Measurements from ENCODE around the gene ABCA8. TPM values are rescaled to one million over a fixed set of nuclear protein-coding genes. Genes with fewer than 3 reads are reported as not detected.
"Not testable (repeated sequence)": the region's sequence is repeated elsewhere in the genome, so short reads cannot be mapped to it uniquely, and the experiment has no call there.

Gene ABCA8
- polyA plus RNA-seq, 5 donors = 49.8 to 142 (median 93.9) TPM

DNA sequence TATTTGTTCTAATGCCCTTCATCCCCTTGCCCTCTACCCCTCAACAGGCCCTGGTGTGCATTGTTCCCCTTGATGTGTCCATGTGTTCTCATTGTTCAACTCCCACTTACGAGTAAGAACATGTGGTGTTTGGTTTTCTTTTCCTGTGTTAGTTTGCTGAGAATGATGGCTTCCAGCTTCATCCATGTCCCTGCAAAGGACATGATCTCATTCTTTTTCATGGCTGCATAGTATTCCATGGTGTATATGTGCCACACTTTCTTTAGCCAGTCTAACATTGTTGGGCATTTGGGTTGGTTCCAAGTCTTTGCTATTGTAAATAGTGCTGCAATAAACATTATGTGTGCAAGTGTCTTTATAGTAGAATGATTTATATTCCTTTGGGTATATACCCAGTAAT lies 7.3 kb downstream of the ABCA8 start:
- DNase-seq = not testable (repeated sequence)

GRCh38 chr17:68944435-68945035 lies 10.7 kb downstream of the ABCA8 start:
- no peak for DNase-seq

GRCh38 chr17:68943812-68944182 lies 11.4 kb downstream of the ABCA8 start:
- DNase-seq = not testable (repeated sequence)

DNA sequence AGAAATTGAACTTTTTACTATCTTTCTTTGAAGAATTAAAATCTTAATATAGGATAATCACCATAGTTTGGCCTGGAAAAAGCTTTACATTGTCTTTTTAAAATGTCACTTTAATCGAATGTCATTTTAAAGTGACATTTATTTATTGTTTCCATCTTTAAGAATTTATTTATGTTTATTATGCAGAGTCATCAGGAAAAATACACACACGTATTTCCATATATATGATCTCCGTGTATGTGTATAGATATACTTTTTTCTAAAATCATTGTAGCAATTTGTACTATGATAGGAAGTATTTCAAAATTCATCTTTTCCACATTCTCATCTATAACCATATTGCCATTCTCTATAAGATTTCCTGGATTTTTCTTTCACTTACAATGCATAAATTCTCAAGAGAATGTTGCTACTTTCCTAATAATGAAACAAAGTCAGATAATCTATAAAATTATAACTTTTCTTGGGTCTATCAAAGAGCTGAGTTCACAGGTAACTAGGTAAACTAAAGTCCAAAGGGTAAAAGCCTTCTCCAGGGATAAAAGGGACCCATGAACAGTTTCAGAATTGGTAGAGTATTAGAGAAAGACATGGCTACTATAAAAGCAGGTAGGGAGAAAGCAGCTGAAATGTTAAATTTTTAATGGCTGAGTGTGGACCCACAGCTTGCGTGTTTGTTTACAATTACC lies 11.9 kb downstream of the ABCA8 start:
- DNase-seq = no peak

DNA sequence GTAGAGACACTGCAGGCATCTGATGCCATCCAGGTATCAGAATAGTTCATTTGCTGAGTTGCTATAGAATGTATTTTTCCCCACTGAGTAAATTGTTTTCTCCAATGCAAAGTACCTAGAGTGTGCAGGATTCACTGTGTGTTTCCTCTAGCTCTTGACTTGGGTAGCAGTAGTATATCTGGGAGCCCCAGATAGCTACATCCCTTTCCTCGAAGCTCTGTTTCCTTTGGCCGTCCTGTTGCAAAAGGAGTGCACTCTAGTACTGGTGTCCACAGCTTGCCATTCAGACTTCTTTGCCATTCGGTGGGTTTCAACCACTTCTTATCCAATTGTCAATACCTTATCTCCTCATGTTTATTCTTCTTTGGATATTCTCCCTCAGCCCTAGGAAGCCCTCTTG lies 12.8 kb downstream of the ABCA8 start:
- no peak for DNase-seq

GRCh38 chr17:68941761-68942160 lies 13.4 kb downstream of the ABCA8 start:
- no peak for DNase-seq

DNA sequence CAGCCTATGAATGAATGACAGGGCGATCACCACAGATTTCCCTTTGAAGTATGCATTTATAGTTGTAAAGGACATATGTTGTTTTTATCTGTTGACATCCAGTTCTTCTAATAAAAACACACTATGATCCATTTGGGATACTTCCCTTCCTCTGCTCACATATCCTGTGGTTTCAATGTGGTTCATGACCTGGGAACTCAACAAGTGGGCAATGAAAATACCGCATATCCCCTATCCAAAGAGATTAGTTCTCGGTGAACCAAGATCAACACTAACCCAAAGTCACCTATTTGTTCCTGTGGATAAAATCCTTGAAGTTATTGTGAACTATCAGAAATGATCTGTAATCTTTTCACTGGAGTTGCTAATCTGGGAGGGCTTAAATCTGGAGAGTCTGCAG lies 16.0 kb downstream of the ABCA8 start:
- DNase-seq = no peak

DNA sequence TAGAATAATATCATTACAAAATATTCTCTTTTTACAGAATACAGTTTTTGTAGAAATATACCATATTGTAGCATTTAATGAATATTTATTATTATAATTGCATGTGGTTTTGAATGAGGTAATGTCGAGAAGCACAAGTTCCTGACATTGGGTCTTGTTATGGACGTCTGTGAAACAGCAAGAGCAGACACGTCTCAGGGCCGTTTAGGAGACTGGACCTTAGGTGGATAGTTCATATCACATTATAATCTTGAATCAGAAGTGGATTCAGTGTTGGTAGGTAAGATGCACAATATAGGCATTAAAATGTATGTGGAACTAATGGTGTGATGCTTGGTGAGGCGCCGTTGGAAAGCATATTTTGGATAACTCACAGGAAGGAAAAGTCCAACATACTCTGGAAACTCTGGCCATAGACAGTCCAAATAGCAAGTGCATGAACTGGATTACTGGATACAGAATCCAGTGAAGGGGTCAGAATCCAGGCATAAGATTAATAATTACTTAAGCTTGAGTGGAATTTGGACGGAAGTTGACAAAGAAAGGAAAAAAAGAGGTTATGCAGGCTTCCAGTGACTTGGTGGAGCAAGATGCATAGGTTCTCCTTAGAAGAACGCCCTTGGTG lies 17.2 kb downstream of the ABCA8 start:
- no peak for DNase-seq

DNA sequence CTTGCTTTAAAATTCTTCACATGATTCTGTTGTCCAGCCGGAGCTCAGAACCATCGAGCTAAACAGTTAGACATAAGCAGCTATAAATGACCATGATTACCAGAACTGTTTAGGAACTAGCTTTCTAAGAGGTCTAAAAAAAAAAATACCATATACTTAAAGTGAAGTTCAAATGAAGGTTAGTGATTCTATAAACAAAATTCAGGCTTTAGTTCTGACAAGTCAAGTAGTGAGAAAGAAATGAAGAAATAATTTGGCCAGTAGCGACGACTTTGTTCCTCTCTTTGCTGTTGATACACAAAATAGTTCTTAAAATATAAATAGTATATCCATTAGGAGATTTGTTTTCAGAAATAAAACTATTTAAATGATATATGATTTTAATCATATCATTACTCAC lies 27.7 kb downstream of the ABCA8 start:
- DNase-seq = peak; percentile 17 to 36

GRCh38 chr17:68924793-68925720 lies 30.1 kb downstream of the ABCA8 start:
- no peak for DNase-seq

GRCh38 chr17:68910789-68911431 lies 44.3 kb downstream of the ABCA8 start:
- no peak for DNase-seq

- peak; percentile 28 to 31 for DNase-seq
Measured at GRCh38 chr17:68910251-68910705, 44.9 kb downstream of the ABCA8 start.

GRCh38 chr17:68909066-68909465 lies 46.1 kb downstream of the ABCA8 start:
- DNase-seq = peak in 1 of 2 donors; percentile 9

GRCh38 chr17:68908045-68908444 lies 47.1 kb downstream of the ABCA8 start:
- no peak for DNase-seq

GRCh38 chr17:68906638-68907037 lies 48.6 kb downstream of the ABCA8 start:
- DNase-seq = no peak

DNA sequence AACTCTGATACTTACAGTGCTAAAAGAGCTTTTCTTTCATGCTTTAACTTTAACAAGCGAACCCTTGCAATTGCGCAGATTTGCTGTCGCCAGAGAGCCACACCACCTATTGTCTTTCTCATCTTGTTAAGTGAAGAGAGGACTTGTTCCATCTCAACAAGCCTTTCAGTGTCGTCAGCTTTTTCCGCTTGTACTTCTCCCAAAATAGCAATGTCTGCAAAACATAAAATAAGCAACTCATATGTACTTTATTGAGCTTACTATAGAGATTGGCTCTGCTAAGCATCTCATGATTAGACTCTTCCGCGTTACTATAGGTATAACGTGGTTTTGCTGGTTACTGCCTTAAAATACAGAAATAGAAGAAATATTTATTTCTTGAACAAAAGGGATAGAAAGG lies 51.9 kb downstream of the ABCA8 start:
- no peak for DNase-seq

DNA sequence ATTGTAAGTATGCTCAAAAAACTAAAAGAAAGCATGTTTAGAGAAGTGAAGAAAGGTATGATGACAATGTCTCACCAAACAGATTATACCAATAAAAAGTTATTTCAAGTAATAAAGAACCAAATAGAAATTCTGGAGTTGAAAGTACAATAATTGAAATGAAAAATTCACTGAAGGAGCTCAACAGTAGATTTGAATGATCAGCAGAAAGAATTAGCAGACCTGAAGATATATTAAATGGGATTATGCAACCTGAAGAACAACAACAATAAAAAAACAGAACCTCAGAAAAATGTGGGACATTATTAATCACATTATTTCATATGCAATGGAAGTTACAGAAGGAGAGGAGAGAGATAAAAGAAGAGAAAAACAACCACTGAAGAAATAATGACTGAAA lies 57.6 kb downstream of the ABCA8 start:
- no peak for DNase-seq

- DNase-seq = no peak
Measured at GRCh38 chr17:68892658-68893057, 62.5 kb downstream of the ABCA8 start.

GRCh38 chr17:68892193-68892592 lies 63.0 kb downstream of the ABCA8 start:
- DNase-seq = no peak

GRCh38 chr17:68886401-68886800 lies 68.8 kb downstream of the ABCA8 start:
- no peak for DNase-seq

DNA sequence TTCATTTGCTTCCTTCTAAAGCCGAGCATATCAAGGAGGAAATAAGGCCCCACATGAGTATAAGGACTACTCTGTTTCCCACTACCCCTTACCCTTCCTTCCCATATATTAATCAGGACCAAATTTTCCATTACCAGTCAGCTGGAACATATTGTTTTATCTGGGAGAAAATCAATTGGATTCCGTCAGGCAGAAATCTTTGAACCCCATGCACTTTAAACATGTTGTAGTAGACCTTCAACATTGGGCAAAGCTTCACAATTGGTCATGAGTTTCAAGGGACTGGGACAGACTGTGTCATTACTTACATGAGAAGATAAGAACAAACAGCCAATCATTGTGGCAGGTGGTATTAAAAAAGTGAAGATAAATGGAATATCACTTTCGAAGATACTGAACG lies 70.3 kb downstream of the ABCA8 start:
- no peak for DNase-seq
